OCI-LY1 (cell line): ENCODE measurements around the gene VSTM4.

Experiments used
- CTCF ChIP-seq: fragments of 200-600 bp; sonication (generic), shearing (Covaris generic); IDR thresholded peaks from 2 replicates; pipeline ENCODE4 v1.5.1; 2017; ENCODE audit warnings: mild to moderate bottlenecking, antibody characterized with exemption, low read length, moderate library complexity, mixed read lengths
- EZH2 ChIP-seq: fragments of 200-600 bp; sonication (generic), shearing (Covaris generic); IDR thresholded peaks from 2 replicates; pipeline ENCODE4 v1.8.0; 2017; ENCODE audit warnings: borderline replicate concordance, mixed run types, mild to moderate bottlenecking, antibody characterized with exemption, low read length, moderate library complexity, mixed read lengths

GRCh38 chr10:49152037-49152436 is 36.7 kb upstream of the VSTM4 start:
- TF ChIP-seq CTCF: no peak
- no peak for TF ChIP-seq EZH2
